ENCODE data around the gene UBR3.
"Not testable (repeated sequence)": the region's sequence is repeated elsewhere in the genome, so short reads cannot be mapped to it uniquely, and the experiment has no call there.

The UBR3 gene

GRCh38 chr2:170115501-170116229 lies 288.4 kb downstream of the UBR3 start:
- DNase-seq = no peak

DNA sequence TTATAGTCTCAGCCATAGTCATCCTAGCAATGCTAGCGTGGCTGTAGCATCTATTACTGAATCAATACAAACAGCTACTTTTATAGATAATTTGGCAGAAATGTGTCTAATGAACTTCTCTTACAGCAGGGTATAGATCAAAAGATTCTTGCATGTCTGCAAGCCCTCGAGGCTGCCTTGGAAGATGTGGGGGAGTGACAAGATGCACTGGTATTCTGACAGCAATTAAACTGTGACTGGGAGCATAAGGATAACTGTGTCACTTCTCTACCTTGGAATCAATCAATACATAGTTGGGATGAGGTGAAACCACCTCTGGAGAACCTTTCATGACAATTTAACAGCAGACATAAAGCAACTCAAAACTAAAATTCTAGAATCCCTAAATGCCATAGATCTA lies 291.4 kb downstream of the UBR3 start:
- no peak for DNase-seq

GRCh38 chr2:170119326-170119725 lies 292.1 kb downstream of the UBR3 start:
- not testable (repeated sequence) for DNase-seq

DNA sequence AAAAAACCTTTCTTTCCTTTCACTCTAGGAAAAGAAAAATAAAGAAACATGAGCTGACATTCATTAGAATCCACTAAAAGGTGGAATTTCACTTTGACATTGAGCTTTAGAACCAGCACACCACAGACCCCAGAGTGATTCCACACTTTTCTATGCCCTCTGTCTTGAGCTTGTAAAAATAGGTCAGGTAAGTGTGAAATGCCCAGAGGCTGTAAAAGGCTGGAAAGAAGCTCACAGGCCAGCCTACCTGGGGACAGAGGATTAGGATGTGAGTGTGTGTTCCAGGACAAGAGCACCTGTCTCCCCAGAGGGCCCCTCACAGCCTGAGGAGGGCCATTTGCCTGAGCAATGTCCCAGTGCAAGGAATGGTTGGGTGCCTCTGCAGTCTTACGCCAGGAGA lies 294.4 kb downstream of the UBR3 start:
- DNase-seq = no peak

- DNase-seq = peak; percentile 18
Measured at GRCh38 chr2:170122883-170123547, 295.8 kb downstream of the UBR3 start.

DNA sequence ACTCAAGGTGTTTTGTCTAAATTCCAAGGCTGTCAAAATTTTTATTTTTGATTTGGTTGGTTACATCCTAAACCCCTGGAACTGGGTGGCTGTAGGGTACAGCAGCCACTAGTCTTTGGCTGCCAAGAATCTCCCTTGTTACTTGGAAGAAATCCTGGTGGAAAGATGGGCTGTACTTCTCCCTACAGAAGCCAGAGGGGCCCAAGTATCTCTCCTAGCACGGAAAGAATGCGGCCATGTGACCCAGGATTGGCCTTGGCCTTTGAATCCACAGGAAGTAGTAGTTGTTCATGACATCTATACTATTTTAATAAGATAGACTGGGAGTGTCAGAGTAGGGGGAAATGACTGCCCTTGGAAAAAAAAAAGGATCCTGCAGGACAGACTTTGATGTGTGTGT lies 296.3 kb downstream of the UBR3 start:
- no peak for DNase-seq

GRCh38 chr2:170126138-170126728 lies 299.0 kb downstream of the UBR3 start:
- DNase-seq = not testable (repeated sequence)
